Smooth muscle cell (in vitro differentiated cells): ENCODE measurements around the gene STK35. TPM values are rescaled to one million over a fixed set of nuclear protein-coding genes. Genes with fewer than 3 reads are reported as not detected.
A peak's percentile ranks its signal among the peaks of the same experiment; 100 is the strongest.

Experiments
- DNase-seq: peaks from one replicate; lab custom pipeline; 2025; ENCODE audit not compliant: unreplicated experiment; lab: John Stamatoyannopoulos, UW
- H2AFZ ChIP-seq: fragments of 200-600 bp; sonication (generic); 2 replicates; pipeline ENCODE4 v1.6.0; 2016; ENCODE audit warnings: antibody characterized with exemption, low read depth, mild to moderate bottlenecking
- H3F3A ChIP-seq: fragments of 200-600 bp; sonication (generic); 2 replicates; pipeline ENCODE4 v1.6.0; 2017; ENCODE audit warnings: antibody characterized with exemption, low read depth
- H3K27ac ChIP-seq: fragments of 200-600 bp; sonication (generic); 2 replicates; pipeline ENCODE4 v1.5.1; 2016; ENCODE audit warnings: low read depth, mild to moderate bottlenecking
- H3K27me3 ChIP-seq: fragments of 200-600 bp; sonication (generic); 2 replicates; pipeline ENCODE4 v1.6.1; 2016; ENCODE audit warnings: low read depth, mild to moderate bottlenecking
- H3K36me3 ChIP-seq: fragments of 200-600 bp; sonication (generic); 2 replicates; pipeline ENCODE4 v1.5.1; 2016; ENCODE audit warnings: low read depth
- H3K4me1 ChIP-seq: fragments of 200-600 bp; sonication (generic); 2 replicates; pipeline ENCODE4 v1.5.1; 2016; ENCODE audit warnings: low read depth
- H3K4me2 ChIP-seq: fragments of 200-600 bp; sonication (generic); 2 replicates; pipeline ENCODE4 v1.6.0; 2016; ENCODE audit warnings: mild to moderate bottlenecking
- H3K4me3 ChIP-seq: fragments of 200-600 bp; sonication (generic); 2 replicates; pipeline ENCODE4 v1.5.1; 2016; ENCODE audit warnings: mild to moderate bottlenecking
- H3K79me2 ChIP-seq: fragments of 200-600 bp; sonication (generic); 2 replicates; pipeline ENCODE4 v1.6.0; 2016; ENCODE audit warnings: low read depth, mild to moderate bottlenecking
- H3K9ac ChIP-seq: fragments of 200-600 bp; sonication (generic); 2 replicates; pipeline ENCODE4 v1.6.0; 2016; ENCODE audit warnings: low read depth
- H3K9me3 ChIP-seq: fragments of 200-600 bp; sonication (generic); replicated peaks from 2 replicates; pipeline ENCODE4 v1.5.1; 2016; ENCODE audit warnings: low read depth
- H4K20me1 ChIP-seq: fragments of 200-600 bp; sonication (generic); 2 replicates; pipeline ENCODE4 v1.6.0; 2016; ENCODE audit warnings: low read depth
- CTCF ChIP-seq: fragments of 200-600 bp; sonication (generic); IDR thresholded peaks from 2 replicates; pipeline ENCODE4 v1.5.1; 2017; ENCODE audit warnings: borderline replicate concordance, mild to moderate bottlenecking, antibody characterized with exemption; ENCODE audit not compliant: insufficient read depth, poor library complexity, severe bottlenecking
- WGBS: methylation state at CpG from one replicate; pipeline ENCODE4 v1.1.7; 2016; ENCODE audit warnings: low lambda C conversion rate; 5-methylcytosine and 5-hydroxymethylcytosine counted together
- polyA plus RNA-seq: library from polyadenylated mRNA; unstranded; fragments of >200 nt; fragmentation: Nextera tagmentation; extraction: Ambion mirVana; gene quantifications from 2 replicates; pipeline ENCODE4 v1.2.1, GENCODE V29; 2016
- total RNA-seq: library from RNA; depleted of rRNA; stranded (reverse); fragments of >200 nt; gene quantifications from 2 replicates; pipeline ENCODE4 v1.2.3, GENCODE V29; 2014

Gene STK35
- total RNA-seq, result 14.6 and 15.6 TPM in 2 replicates
- polyA plus RNA-seq, result 9.6 and 11.3 TPM in 2 replicates

- TF ChIP-seq CTCF, result no peak
- no peaks in the 10 kb centered on the region for H3F3A ChIP-seq
- peaks cover 35% of the 10 kb centered on the region for H3K79me2 ChIP-seq
- H3K27ac ChIP-seq, result peak within 1 kb of the TSS; percentile 97
- peak within 1 kb of the TSS; percentile 100 for H3K9ac ChIP-seq
- peak within 1 kb of the TSS; percentile 48 for H2AFZ ChIP-seq
- H4K20me1 ChIP-seq, result peaks cover 31% of the 10 kb centered on the region
- no peaks in the 10 kb centered on the region for H3K9me3 ChIP-seq
- H3K4me1 ChIP-seq, result peaks cover 19% of the 10 kb centered on the region
- no peak for DNase-seq
- H3K4me3 ChIP-seq, result peak within 1 kb of the TSS; percentile 90
- H3K36me3 ChIP-seq, result no peaks in the 10 kb centered on the region
- no peaks in the 10 kb centered on the region for H3K27me3 ChIP-seq
- H3K4me2 ChIP-seq, result peak within 1 kb of the TSS; percentile 99
- 4% methylated on average over 32 of the region's 32 CpGs for WGBS
Observed at GRCh38 chr20:2101057-2101864, at the start of gene STK35. TSS of gene STK35 (plus strand) at chr20:2101827. CDS start at chr20:2101882, 55 bp downstream.

- no peaks in the 10 kb centered on the region for H3K9me3 ChIP-seq
- no peak overlapping the region for H3K9ac ChIP-seq
- peaks cover 9% of the 10 kb centered on the region for H3K27me3 ChIP-seq
- no peak for TF ChIP-seq CTCF
- H4K20me1 ChIP-seq, result no peaks in the 10 kb centered on the region
- H2AFZ ChIP-seq, result no peak overlapping the region
- no peak for DNase-seq
- H3K79me2 ChIP-seq, result no peaks in the 10 kb centered on the region
- no peaks in the 10 kb centered on the region for H3K36me3 ChIP-seq
- H3K4me1 ChIP-seq, result no peaks in the 10 kb centered on the region
- 56% methylated on average over 2 of the region's 2 CpGs for WGBS
- H3K4me3 ChIP-seq, result no peak overlapping the region
- H3K27ac ChIP-seq, result no peak overlapping the region
- H3K4me2 ChIP-seq, result no peak overlapping the region
- H3F3A ChIP-seq, result no peaks in the 10 kb centered on the region
Observed at GRCh38 chr20:2051946-2052345, 49.7 kb upstream of the STK35 start.

- H4K20me1 ChIP-seq, result no peaks in the 10 kb centered on the region
- H3F3A ChIP-seq, result no peaks in the 10 kb centered on the region
- no peak overlapping the region for H3K4me2 ChIP-seq
- H2AFZ ChIP-seq, result no peak overlapping the region
- H3K79me2 ChIP-seq, result no peaks in the 10 kb centered on the region
- no peak overlapping the region for H3K27ac ChIP-seq
- no peak for DNase-seq
- H3K9ac ChIP-seq, result no peak overlapping the region
- H3K4me1 ChIP-seq, result no peaks in the 10 kb centered on the region
- H3K36me3 ChIP-seq, result no peaks in the 10 kb centered on the region
- no peak for TF ChIP-seq CTCF
- peaks cover 9% of the 10 kb centered on the region for H3K27me3 ChIP-seq
- H3K9me3 ChIP-seq, result no peaks in the 10 kb centered on the region
- H3K4me3 ChIP-seq, result no peak overlapping the region
- WGBS, result 79% methylated on average over 1 of the region's 1 CpG
Observed at GRCh38 chr20:2052741-2053140, 48.9 kb upstream of the STK35 start.

GRCh38 chr20:2053615-2054014 is 48.0 kb upstream of the STK35 start:
- H3K4me3 ChIP-seq, result no peak overlapping the region
- no peaks in the 10 kb centered on the region for H3F3A ChIP-seq
- H4K20me1 ChIP-seq, result no peaks in the 10 kb centered on the region
- H3K9ac ChIP-seq, result no peak overlapping the region
- H3K4me1 ChIP-seq, result no peaks in the 10 kb centered on the region
- H3K27ac ChIP-seq, result no peak overlapping the region
- no peak for TF ChIP-seq CTCF
- H3K36me3 ChIP-seq, result no peaks in the 10 kb centered on the region
- H3K27me3 ChIP-seq, result peaks cover 8% of the 10 kb centered on the region
- no peak for DNase-seq
- H3K4me2 ChIP-seq, result no peak overlapping the region
- no peaks in the 10 kb centered on the region for H3K79me2 ChIP-seq
- no peaks in the 10 kb centered on the region for H3K9me3 ChIP-seq
- H2AFZ ChIP-seq, result no peak overlapping the region
